Stimulated activated CD4-positive, alpha-beta T cell treated with anti-CD3 and anti-CD28 coated beads, Interleukin-2, amount 100 ng/mL, for 24 hours (primary cell): ENCODE data around the gene TSPOAP1.

Source experiments
- DNase-seq, 2 donors: peaks; one replicate each; pipeline ENCODE4 v3.0.0-alpha.2; 2020

The TSPOAP1 gene

DNA sequence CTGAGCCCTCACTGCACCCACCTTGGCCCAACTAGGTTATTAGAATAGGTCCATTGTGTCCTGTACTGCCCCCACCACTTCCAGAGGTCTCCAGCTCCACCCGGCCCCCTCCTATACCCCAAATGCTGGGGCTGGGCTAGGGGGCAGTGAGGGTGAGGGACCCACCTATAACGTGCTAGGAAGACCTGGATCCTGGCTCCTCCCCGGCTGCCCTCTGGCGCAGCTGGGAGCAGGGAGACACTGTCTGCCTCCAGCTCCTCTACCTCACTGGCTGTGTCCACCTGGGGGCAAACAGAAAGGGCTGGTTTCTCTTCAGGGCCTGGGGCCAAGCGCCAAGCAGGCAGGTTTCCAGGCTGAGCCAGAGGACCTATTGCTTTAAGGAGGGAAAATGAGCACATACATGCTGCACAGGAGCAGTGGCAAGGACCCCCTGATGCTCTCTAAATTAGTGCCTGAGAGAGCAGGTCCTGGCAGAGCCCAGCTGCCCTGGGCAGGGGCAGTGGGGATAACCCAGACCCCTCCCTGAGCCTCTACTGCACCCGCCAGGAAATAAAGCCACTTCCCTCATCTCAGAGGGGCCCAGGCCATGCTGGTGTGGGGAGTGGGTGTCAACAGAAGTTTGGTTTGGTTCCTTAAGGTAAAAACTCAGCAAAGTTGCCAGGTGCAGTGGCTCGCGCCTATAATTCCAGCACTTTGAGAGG lies 12.2 kb downstream of the TSPOAP1 start:
- peak in 1 of 2 donors; percentile 15 for DNase-seq

DNA sequence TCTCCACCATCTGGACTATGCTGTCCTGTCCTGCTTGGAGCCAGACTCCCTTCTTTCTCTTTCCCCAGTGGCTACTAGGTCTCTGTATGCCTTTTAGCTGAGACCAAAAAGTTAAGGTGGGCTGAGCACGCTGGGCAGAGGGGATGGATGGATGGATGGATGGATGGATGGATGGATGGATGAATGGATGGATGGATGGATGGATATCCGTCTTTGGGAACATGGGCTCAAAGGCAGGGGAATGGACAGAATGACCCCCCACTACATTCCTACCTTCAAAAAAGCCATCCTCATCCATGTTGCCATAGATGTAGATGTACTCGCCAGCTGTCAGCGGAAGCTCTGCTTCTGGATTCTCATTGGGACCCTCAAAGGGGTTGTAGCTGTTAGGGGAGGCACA lies 12.8 kb downstream of the TSPOAP1 start:
- peak in 1 of 2 donors; percentile 11 for DNase-seq

DNA sequence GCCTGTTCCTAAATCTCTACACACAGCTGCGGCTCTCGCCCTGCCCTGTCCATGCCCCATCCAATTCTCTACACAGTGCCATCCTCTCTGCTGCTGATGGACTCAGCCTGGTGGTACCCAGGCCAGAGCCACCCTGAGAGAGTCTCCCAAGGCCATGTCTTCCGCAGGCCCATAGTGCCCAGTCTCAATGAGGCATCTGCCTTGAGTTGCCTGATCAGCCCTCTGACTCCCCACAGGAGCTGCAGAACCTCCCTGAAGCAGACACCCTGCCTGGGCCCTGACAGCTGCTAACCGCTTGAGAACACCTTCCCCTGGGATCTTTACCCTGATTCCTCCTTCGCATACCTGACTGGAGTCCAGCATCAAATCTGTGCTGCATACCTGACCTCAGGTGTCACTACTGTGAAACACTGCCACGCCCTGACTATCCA lies 13.3 kb downstream of the TSPOAP1 start:
- peak in 1 of 2 donors; percentile 11 for DNase-seq

DNA sequence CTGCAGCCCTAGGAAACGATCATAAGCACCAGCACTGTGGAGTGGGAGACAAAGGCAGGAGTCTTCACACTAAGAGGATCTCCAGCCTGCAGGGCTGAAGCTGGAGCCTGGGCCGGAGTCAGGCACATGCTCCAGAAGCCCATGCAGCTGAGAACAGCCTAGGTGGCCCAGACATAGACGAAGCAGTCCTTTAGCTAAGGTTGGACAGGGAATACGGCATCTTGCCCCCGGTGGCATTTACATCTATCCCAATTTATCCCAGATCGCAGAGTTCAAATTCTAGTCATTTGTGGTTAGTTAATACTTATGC lies 13.9 kb downstream of the TSPOAP1 start:
- DNase-seq: no peak

DNA sequence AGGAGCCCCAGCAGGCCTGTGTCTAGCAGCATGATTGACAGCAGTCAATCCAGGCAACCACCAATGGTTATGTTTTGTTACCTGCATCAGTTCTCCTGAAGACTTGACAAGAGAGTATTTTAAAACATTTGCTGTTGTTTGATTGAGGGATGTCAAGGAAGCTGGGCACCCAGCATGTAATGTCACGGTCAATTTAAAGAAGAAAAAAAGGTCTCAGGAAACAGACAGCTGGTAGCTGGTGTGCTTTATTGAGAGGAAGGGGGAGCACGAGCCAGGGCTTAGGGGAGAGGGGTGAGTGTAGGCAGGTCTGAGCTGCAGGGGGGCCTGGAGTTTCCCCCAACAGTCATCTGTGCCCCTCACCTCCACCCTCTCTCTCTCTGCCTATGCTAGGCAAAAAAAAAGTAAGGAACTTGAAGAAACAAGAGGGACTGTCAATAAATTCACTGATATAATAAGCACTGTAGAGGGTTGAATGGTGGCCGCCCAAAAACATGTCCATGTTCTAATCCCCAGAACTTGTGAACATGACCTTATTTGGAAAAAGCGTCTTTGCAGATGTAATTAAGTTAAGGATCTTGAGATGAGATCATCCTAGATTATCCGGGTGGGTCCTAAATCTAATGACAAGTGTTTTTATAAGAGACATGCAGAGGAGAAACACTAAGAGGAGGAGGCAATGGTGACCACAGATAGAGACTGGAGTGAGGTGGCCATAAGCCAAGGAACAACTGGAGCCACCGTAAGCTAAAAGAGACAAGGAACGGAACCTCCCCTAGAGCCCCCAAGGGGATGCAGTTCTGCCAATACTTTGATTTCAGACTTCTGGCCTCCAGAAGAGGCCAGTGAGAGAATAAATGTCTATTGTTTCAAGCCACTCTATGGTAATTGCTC lies 14.5 kb downstream of the TSPOAP1 start:
- no peak for DNase-seq

DNA sequence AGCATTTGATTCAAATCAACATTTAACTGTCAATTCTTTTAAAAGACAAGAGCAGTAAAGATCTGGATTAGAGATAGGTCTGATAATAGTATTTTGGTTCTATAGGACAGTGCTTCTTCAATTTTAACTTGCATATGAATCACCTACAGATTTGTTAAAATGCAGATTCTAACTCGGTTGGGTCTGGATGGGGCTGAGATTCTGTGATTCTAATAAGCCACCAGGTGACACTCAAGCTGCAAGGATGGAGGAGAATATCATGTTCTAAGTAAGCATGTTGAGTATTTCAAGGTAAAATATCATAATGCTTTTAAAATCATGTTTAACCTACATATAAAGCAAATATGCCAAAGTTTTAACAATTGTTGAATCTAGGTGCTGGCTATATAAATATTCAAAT lies 15.8 kb downstream of the TSPOAP1 start:
- no peak for DNase-seq

DNA sequence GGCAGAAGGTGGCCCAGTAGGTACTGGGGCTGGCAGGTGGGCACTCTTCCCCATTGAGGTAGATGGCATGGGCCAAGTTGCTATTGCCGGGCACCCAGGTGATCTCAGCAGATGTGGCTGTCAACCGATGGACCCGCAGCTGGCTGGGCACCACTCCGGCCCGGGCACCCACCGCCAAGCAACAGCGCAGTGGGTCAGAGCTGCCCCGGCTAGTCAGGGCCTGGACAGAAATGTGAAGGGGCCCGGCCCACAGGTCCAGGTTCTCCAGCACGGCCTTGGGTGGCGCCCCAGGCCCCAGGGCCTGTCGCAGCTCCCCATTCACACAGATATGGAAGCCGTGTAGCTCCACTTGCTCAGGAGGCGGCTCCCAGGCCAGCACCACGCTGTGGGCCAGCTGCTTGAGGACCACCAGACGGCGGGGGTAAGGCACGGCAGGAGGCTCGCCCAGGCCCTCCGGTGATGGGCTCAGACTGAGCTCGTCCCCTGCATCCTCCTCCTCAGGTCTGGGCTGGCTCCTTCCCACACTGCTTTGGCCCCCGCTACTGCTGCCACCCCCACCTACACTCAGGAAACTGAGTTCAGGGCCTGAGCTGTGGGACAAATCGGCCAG lies 16.5 kb downstream of the TSPOAP1 start:
- no peak for DNase-seq

DNA sequence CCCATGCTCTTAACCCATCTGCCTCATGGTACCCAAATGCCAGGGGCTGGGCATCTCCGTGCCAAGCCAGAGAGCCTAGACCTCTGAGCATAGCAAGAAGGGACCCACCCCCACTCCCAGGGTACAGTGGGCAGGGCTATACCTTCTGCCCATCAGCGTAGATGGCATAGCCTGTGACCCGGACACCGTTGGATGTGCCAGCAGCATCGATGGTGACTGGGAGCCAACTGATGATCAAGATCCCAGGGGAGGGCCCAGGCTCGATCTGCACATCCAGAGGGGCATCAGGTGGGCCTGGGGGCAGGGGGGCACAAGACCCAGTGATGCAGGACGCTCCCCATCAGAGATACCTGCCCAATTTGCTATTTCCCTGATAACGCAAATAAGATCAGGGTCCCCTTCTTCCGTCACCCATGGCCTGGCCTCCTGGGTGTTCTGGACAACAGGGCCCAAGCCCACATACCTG lies 17.1 kb downstream of the TSPOAP1 start:
- DNase-seq: no peak

DNA sequence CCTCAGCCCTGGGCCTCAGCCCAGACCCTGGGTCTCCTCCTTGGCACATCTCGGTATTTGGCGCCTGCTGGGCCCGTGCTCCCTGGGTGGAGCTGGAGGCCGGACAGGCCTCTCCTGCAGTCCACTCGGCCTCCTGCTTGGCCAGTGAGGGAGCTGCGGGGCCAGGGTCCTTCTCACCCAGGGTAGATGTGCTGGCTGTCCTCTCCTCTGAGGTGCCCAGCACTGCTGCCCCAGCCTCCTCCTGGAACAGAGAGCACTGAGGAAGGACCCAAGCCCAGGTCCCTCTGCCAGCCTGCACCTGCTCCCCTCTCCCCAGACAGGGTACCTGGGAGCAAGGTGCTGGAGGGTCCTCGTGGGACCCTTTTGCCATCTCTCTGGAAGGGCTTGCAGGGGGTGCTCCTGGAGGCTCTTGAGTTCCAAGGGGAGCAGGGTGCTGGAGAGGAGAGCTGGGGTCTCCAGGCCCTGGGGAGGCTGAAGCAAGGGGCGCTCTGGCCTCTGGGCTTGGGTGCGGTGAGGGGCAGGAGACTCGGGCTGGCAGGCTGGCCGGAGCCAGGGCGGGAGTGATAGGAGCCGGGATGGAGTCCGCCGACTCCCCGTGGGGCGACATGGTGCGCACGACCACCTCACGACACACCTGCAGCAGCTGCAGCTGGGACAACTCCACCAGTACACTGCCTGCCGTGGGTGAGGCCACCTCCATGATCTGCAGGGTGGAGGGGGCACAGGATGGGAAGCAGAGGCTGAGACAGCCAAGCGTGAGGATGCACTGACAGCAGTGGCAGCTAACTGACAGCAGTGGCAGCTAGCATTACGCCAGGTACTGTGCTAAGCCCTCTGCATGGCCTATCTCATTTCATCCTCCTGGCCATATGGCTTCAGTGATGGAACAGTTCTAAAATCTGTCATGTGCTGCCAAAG lies 17.8 kb downstream of the TSPOAP1 start:
- DNase-seq: no peak

DNA sequence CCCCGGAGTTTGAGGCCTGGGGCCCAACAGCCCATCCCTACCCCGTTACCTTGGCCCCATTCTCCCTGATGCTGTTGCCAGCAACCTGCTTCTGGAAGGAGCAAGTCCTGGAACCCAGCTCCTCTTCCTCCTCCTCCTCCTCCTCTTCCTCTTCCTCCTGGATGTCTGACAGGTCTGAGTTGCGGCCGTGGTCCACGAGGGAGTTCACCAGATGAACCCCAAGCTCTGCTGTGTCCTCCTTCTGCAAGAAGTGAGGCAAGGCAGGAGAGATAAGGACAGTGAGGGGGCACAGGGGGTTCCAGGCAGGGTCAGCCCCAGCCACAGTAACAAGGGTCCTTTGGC lies 18.7 kb downstream of the TSPOAP1 start:
- no peak for DNase-seq

DNA sequence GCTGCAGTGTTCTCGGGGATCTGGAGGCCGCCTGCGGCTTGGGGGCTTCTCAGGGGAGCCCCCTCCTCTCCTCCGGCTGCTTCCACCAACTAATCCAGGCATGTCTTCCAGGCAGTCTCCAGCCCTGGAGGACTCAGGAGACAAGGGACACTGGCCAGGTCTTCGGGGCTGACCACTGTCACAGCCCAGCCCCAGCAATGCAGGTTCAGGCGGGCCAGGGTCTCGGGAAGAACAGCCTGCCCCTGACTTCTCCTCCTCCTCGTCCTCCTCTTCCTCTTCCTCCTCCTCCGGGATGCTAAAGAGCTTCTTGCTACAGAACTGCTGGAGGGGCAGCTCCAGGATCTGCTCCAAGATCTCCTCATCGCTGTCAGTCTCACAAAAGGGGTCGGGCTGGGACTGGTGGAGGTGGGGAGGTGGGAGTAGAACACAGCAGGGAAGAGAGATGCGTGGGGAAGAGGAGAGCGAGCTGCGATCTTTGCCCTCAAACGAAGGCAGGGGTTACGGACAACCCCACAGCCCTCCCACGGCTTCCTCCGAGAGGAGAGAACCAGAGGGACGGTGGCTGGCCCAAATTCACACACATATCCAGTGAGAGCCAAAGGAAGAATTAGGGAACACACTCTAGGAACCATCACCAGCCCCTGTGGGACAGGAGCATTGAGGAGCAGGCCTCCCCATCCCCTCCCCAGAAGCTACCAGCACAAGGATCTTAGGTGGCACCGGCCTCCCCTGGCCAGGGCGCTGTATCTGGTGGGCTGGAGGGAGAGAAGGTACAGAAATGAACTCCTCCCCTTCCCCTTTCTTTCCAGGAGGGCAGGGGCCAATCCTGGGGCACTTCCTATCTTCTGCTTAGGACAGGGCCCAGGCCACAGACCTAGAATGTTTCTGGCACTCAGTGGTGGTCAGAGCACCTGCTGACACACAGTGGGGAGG lies 19.3 kb downstream of the TSPOAP1 start:
- DNase-seq: no peak

DNA sequence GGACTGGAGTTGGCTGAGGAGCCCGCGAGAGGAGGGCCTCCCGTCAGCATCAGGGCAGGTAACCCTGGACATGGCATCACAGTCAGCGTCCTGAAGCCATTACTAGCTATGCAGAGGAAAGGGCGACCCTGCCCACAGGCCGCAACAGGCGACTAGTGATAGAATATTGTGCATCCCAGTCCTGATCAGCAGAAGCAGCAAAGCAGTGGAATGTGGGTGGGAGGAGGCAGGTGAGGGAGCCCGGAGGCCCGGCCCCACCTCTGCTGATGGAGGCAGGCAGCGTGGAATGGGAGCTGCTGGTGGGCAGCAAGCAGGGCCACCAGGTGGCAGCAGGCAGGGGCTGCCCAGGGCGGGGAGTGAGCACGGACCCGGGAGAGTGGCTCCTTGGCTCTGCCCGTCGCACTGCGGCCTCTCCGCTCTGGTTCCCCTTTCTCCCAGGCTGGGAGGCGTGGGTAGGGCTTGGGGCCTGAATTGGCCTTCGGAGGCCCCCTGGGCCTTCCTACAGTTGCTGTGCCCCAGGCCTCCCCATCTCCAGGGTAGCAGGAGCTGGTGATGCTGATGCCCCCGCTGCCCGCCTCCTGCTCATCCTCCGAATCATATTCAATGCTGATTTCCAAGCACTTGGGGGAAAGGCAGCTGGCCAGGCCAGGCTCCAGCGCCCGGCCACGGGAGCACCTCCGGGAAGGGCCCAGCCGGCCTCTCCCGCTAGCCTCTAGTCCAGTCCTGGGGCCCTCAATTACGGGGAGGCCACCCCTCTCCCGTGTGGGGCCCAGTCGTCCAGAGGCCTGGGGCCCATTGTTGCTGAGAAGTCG lies 20.2 kb downstream of the TSPOAP1 start:
- DNase-seq: no peak

DNA sequence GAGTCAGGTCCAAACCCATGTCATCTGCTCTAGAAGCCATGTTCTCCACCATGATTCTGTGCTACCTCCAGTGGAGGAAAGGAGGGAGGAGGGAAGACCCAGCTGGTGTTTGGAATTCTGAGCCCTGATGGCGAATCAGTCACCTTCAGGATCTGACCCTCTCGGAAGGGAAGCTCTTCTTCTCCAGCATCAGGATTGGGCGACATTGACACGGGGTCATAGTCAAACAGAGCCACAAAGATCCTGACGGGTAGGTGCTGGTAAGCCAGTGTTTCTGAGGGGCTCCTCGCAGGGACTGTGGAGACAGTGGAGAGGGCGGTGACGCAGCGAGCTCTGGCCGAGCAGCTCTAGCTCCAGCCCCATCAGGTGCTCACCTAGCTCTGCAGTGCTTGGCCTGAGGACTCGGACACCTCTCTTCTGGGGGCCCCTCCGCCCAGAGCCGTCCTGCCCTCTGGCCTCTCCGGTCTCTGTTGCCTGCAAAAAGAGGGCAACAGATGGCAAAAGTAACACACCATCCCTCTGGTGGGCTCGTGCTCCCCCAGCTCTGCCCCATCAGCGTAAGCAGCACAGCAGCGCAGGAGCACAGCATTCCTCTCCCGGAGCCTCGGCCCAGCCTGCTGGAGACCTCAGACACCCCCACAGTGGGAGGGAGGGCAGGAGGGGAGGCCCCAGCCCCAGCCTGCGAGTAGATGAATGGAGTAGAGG lies 21.0 kb downstream of the TSPOAP1 start:
- no peak for DNase-seq

DNA sequence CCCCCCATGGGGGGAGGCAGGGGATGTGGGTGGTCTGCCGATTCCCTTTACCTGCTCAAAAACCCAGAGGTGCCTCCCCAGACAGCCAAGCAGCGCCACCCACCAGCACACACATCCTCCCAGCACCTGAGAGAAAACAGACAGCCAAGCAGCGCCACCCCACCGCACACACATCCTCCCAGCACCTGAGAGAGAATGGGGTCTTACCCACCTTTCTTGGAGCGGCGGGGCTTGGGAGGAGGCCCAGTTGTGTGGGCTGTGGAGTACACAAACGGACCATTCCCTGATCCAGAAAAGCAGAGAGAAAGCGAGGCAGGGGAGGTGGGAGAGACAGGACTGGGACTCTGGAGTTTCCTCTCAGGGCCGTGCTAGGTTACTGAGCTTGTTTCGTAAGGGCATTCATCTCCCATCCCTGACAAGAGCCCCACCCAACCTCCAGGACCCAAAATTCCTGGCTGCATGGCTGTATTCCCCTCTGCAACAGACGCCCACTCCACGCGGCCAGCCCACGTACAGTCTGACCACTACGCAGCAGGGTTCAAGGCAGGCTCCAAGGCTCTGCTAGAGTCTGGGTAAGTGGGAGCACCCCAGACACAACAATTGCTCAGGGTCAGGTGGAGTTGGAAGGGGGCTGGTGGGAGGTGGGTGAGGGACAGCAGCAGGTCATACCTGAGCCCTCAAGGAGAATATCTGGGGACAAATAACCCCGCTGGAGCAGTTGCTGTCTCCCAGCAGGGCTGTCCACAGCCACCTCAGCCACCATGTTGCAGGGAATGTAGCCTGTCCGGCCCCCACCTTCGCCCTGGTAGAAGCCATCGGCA lies 22.3 kb downstream of the TSPOAP1 start:
- DNase-seq: no peak

DNA sequence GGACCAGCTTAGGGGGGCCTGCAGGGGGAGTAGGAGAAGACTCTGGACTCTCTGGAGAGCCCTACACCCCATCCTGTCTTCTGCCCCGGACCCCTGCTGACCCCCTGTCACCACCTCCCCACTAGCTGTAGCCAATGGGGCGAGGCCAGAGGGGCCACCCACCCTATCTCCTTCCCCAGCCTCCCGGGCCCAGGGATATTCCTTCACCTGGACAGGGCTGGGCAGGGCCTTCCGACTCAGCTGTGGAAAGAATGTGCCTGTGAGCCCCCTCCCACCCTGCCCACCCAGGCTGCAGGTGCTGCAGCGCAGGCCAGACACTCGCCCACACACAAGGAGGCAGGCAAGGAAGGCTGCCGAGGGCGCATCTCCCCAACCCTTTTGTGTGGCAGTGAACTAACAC lies 23.0 kb downstream of the TSPOAP1 start:
- DNase-seq: no peak

DNA sequence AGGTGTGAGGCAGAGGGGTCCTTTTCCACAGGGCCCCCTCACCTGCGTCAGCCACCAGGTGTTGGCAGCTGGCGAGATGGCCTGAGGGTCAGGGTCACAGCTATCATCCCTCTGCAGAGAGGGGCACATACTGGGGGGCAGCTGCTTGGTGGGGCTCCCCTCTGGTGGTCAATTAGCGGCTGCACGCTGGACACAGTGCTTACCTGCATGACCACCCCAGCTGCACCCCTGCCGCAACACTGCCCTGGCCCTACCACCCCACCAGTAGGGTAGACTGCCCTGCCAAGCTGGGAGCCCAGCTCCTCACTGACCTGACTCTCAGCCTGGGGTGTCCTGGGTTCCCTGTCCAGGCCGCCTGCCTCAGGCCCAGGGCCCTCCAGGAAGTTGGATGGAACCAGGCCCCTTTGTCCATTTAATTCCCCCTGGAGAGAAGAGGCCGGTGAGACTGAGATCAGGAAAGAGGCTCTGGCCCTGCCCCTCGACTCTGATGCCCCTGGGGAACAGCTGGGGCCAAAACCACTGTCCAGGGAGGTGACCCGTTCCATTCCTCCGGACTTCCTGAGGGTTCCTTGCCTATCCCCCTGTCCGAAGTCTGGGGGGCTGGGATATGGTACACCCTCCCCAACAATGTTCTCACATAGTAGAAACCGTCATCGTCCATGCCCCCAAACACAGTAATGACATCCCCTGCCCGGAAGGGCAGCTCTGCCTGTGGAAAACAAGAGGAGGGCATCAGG lies 23.7 kb downstream of the TSPOAP1 start:
- DNase-seq: no peak

DNA sequence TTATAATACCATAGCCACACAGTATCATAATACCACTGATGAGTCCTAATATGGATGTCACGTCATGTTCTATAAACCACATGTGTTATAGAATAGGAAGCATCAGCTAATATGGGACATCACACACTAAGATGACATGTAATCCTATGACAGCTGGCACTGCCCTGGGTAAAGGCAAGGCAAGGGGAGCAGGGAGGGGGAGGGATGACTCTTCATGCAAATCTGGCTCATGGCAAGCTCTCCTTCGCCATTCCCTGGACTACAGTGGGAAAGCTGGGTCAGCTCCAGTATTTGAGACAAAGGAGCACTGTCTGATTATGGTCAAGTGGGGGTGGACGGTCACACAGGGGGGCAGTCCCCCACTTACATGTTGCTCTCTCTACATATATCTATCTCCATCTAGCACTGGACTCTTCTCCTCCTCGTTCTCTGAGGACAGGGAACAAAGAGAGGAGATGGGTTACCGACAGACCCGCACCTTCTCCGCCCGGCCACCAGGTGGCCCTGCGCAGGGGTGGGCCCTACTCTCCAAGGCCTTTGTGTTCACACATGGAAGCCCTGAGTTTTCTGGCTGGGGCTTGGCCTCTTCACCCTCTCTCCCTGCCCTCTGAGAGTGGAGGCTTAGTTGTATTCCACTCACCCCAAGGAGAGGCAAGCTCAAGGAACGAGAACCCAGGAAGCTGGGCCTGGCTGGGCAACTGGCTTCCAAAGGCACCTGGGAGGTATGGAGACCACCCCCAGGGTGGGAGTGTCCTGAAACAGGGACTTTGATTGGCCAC lies 24.4 kb downstream of the TSPOAP1 start:
- peak; percentile 65 to 70 for DNase-seq
